Stimulated activated CD8-positive, alpha-beta memory T cell treated with anti-CD3 and anti-CD28 coated beads, Interleukin-15, amount 100 ng/mL, for 48 hours (primary cell): ENCODE measurements around the gene MARCKS.

Experiments used
- DNase-seq, 2 donors: peaks; one replicate each; pipeline ENCODE4 v3.0.0-alpha.2; 2020; ENCODE audit warnings: low read depth in 2 of 2

The MARCKS gene, protein sequence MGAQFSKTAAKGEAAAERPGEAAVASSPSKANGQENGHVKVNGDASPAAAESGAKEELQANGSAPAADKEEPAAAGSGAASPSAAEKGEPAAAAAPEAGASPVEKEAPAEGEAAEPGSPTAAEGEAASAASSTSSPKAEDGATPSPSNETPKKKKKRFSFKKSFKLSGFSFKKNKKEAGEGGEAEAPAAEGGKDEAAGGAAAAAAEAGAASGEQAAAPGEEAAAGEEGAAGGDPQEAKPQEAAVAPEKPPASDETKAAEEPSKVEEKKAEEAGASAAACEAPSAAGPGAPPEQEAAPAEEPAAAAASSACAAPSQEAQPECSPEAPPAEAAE

DNA sequence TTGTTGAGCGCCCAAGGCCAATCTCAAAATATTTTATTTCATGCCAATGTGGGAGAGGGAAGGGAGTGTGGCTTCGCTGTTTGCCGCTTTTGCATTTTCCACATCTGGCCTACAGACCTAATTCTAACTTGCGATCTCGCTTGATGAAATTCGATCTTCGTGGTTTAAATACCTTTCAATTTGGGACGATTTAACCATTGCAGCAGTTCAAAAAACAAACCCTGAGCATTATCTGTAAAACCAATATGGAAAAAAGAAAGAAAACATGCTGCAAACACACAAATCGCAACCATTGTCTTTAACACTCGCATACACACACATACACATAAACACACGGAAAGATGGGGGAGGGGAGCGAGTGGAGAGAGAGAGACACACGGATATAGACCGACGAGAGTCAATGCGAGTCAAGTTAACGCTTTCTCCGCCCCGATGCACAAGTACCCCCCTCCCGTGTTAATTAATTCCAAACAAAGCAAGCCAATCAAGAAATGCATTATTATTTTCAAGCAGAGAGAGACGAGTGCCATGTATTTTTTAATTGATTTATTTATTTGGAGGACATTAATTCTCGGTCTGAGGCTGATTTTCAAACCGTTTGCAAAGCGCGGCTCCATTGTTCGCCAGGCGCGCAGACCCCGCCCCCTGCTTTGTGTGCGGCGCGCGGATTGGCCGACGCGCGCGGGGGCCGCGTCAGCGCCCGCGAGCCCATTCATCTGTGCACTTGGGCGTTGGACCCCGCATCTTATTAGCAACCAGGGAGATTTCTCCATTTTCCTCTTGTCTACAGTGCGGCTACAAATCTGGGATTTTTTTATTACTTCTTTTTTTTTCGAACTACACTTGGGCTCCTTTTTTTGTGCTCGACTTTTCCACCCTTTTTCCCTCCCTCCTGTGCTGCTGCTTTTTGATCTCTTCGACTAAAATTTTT is at the start of gene MARCKS:
Gene MARCKS, plus strand, starts transcription at position 721 of the 931 bp plus-strand sequence. CDS start 401 bp downstream, outside the sequence.
- peak in 1 of 2 donors; percentile 32 for DNase-seq

DNA sequence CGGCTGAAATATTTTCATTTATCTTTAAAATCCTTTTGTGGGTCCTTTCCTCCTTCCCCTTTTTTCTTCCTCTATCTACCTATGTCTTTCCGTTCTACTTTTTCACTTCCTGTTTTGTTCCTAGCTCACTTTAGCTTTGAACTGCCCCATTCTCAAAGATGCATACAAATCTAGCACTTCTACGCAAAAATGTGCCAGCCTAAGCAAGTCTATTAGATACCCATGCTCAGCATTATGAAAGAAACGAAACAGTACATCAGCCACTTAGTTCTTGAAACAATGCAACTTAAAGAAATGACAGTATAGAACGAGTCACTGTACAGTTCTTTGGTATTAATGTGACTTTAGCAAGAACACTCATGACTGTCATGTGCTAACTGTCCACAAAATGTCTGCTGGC is 47.3 kb upstream of the MARCKS start:
- no peak for DNase-seq

DNA sequence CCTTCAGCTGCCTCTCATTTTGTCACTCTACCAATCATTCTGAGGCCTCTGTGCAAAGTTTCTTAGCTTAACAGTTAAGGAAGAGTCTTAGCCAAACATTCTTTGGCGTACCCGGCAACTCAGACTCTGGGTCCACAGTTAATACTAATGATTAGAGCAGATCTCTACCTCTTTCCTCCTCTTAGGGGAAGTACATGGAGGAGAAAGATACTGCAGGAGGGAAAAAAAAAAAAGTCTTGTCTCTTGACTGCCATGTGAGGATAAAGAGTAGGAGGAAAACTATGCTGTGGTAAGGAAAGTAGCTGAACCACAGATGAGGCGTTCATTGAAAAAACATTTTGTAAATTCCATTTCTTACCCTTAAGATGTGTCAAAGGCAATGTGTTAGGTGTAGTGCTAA is 44.0 kb upstream of the MARCKS start:
- no peak for DNase-seq

DNA sequence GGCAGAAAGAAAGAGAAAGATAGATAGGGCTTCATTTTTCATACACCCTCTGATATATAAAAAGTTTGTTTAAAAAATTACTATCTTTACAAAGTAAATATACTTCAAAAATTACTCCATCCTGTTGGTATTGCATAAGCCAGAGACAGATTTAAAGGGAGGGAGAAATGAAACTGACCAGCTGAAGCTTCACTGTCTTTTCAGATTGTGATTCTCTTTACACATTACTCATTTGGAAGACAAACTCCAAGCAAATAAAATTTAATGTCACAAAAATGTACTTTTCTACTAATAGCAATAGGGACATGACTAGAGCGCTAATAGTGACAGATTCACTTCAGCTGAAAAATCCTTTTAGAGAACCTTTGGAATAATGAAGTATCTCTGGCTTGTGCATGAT is 38.6 kb upstream of the MARCKS start:
- no peak for DNase-seq

DNA sequence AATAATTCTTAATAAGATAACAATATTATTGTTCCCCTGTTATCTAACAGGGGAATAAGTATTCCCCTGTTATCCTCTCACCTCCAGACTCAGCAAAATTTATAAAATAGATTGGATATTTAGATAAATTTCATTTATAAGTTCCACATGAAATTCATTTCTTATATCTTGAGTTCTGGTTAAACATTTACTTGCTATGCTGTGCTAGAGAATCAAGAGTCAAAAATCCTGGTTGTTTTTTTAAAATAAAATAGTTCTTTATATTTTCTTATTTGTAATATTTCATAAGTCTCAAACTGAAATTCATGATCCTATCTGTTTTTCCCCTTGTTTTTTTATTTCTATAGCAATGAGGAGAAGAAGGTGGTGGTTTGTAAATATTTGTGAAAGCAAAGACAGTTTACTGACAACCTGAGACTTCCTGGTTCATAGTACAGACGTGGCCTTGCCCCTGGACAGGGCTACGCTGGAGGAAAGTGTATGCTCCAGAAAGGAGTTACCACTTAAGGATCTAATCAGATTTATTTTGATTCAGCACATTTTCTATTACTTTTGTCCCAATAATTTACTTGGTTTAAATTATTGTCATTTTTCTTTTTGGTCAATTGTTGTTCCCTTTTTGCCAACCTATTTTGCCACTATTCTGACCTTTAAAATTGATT is 37.8 kb upstream of the MARCKS start:
- DNase-seq = no peak

DNA sequence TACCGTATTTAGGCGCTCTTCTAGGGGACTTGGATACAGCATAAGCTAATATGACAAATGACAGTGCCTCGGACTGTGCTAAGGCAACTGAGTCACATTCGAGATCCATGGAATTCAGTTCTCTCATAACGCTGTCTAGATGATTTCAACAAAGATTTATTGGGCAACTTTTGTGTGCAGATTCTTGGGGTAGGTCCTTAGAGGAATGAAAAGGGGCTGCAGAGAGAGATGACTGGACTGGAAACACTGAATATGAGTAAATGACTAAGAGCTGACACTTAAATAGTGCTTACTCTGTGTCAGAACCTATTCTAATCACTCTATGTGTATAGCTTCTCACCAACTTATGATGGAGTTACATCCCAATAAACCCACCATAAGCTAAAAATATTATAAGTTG is 36.4 kb upstream of the MARCKS start:
- no peak for DNase-seq

DNA sequence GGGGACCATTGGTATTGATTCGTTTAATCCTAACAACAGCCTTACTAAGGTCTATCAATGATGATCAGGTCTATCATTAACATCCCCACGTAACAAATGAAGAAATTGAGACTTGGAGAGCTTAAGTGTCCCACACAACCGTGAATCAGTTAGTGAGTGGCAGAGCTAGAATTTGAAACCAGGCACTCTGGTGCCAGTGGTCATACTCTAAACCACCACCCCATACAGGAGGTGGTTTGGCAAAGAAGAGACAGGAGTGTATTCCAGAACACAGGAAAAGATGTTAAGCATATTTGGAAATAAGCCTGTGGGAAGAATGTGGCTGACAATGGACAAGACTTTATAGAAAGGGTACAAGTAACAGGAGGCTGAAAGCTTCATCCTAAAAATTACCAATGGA is 35.7 kb upstream of the MARCKS start:
- no peak for DNase-seq

DNA sequence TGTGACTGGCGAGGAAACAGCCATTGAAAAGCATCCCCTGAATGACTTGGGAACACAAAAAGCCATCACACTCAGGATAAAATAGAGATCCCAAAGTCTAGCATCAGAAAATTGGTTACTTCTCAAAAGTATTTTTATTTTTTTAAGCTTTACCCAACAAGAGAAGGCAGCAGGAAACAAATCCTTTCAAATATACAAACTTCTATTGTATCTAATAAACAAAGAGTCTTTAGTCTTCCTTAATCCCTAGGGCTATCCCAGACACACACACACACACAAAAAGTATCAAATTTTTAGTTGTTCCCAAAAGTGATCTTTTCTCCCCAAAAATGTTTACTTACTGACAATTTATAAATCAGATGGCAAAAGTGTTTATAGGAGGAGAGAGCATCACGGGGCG is 33.2 kb upstream of the MARCKS start:
- no peak for DNase-seq

DNA sequence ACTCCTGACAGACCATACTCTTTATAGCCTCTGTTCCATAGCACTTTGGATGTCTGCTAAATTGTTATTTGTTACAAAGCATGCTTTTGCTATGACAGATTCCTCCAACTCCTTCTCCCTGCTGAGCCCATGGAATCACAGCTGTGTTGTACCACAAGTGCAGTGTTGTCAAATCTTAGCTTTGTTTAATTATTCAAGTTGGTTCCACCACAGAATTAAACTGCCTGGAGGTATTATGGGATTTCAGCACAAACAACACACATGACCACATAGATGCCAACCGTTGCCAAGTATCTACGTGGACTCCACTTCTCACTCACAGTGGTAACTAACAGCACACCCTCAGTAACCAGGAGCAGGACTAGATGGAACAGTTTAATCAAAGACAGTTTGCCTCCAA is 32.7 kb upstream of the MARCKS start:
- no peak for DNase-seq

DNA sequence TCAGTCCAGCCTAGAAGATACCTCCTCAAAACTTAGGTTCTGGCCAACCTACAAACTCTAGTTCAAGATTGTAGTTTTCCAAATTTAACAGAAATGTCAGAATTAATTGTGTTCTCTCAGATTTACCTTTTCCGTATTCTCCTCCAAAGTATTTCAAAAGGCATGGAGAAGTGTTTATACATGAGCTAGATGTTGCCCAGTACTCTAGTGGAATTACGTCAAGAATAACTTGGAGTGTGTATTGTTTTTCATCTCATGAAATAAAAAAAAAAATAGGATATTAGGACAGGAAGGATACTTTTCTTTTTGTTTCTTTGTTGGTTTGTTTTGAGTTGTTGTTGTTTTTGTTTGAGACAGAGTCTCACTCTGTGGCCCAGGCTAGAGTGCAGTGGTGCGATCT is 32.3 kb upstream of the MARCKS start:
- DNase-seq = no peak

DNA sequence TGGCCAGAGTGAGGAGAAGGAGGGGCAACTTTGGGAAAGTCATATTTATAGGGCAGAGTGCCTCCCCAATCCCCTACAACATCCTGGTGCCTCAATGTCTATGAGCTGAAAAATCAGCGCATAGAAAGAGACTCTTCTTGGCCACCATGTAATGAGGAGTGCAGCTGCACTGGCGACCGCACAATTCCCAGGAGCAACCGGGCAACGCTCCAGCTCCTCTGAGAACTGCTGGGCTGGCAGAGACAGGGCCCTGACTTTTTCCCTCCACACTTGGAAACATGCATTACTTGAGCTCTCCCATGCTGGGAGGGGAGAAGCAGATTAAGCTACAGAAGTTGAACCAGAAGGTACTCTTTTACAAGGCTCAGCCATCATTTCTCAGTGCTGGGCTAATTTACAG is 31.4 kb upstream of the MARCKS start:
- no peak for DNase-seq

DNA sequence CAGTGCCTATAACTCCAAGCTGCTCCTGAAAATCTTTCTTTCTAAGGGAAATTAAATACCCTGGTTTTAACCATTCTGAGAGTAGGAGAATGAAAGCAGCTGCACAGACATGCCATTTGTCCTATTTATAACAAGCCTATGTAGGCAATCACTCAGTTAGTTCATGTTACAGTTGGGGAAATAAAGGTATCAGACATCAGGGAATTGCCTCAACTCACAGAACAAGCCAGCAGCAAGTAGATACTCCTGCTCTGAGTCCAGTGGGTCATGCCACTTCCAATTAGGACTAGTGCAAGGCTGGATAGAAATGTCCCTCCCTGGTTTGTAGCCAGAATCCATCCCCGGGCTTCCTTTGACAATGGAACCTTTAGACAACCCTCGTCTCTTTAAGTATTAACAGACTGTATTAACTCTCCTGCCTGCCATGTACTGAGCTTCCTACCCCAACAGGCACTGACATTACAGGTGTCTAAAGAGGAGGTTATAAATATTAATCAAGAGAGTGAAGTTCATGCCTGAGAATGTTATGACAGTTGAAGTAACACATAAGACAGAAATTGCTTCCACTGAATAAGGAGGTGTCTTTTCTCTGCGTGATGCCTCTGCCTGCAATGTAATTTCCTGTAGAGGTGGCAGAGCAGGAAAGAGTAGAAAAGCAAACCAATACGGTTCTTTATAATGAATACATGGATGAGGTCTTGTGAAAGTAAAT is 28.0 kb upstream of the MARCKS start:
- no peak for DNase-seq

DNA sequence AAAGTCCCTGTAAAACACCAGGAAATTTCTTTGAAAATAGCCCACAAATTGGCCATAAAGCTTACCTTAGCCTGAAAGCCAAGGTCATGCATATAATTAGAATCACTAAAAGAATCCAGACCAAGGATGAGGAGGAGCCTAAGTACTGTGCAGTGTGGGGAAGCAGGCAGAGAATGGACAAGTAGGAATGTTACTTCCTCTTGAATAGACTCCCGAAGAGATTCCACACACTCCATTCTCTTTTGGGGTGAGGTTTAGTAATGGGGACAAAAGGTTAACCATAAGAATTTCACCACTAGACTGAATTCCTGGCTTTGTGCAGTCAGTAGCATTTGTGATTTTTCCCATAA is 27.5 kb upstream of the MARCKS start:
- DNase-seq = no peak

DNA sequence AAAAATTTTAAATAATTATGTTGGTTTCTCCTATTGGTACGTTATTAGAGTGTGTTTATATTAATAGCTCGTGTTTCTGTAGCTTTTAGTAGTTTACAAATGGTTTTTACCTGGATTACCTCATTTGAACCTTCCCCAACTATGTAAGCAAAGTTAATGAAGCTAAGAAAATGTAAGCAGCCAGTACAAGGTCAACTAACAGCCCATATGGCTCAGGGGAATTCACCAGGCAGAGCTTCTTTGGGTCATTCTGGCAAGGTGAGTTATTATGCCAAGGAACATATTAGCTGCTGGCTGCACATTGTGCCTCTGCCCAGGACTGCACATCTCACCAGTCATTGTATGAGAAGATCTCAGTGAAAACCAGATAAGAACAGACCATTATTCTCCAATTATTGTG is 27.0 kb upstream of the MARCKS start:
- no peak for DNase-seq

DNA sequence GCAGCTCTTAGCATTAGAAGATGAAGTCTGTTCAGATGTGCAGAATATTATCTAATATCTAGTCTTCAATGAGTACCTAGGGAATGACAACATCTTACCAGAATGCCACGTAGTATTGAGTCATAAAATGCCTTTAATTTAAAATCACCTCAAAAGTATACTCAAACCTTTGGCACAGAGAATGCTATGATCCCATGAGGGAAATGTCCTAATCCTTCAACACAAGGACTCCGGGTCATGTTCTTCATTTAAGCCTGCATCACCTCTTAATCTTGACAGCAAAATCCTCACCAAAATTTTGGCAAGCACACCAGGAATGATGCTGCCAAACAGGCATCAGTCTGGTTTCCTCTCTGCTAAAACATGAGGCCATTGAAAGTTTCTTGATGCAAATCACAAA is 23.6 kb upstream of the MARCKS start:
- no peak for DNase-seq

DNA sequence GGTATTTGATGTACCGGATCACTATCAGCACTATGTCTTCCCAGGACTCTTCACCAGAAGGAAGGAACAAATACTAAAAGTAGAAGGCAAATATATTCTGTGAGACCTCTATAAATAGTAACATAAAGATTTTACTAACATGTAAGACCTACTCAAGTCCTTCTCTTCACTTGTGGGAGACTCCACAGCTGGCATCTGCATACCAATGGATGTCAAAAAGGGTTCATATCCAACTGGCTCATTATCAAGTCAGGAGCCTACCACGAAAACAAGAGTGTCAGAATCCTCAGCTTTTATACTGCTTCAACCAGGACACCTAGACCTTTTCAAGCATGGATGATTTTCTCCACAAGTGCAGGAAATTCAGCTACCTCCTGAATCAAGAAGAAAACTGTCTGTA is 20.0 kb upstream of the MARCKS start:
- no peak for DNase-seq

DNA sequence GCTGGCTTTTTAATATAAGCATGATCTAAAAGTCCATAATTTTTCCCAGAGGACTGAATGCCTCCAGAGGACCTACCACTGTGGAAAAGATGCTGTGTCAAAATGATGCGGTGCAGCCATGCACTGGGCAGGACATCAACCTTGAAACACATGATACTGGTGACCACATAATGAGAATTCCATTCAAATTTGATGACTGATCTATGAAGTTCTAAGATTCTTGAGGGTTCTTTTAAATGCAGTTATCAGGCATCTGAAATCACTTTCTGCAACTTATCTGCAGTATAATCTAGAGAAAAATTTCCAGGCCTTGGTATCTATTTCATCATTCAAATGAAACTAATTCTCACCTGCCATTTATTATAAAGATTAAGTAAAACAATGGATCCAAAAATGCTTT is 15.0 kb upstream of the MARCKS start:
- no peak for DNase-seq

DNA sequence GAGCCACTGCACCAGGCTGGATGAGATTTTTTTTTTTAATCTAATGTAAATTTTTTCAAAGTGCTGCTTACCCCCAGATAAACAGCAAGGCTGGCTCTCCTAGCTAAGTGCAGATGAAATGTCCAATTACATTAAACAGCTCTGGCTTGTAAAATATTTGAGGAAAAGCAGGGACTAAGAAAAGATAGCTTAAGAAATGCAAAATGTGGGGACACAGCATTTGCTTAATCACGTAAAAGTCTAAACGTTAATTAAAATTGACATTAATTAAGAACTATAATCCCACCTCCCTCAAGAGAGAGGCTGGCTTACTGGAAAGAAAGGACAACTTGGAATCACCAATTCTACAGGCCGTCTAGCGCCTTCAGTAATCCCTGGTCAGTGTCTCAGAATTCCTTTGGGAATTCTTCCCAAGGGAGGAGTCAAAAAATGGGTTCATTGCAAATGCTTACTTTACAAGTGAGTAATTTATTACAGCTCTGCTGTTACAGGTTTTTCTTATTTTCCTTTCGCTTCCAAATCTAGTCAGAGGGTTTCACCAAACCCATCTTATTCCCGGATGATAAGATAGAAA is 13.6 kb upstream of the MARCKS start:
- DNase-seq = no peak

DNA sequence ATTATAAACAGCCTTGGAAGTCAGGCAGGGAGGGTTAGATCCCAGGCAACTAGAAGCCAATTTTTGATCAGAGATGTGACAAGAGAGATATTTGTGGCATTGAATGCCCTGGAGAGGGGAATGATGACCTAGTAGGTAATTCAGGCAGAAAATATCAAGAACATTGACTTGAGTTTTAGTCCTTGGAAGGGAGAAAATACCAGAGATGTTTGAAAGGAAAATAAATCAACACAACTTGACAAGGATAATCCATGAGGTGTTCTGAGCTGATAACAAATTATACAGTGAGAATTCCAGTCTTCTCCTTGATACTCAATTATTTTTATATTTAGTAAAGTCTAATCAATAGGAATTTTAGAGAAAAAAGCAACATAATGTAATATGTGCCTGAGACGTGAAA is 10.6 kb upstream of the MARCKS start:
- DNase-seq = no peak

DNA sequence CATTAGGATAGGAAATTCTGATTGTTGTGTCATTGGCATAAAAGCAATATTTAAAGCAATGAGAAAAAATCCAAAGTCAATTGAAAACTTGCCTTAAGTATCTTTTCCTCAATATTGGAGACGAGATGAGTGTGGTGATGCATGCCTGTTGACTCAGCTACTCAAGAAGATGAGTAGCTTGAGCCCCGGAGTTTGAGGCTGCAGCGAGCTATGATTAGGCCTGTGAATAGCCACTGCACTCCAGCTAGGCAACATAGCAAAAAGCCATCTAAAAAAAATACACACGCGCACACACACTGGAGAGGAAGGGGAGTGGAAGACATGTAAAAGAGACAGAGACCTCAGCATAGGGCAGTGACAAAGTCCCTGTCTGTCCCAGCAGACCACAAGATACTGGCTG is 9.7 kb upstream of the MARCKS start:
- no peak for DNase-seq

DNA sequence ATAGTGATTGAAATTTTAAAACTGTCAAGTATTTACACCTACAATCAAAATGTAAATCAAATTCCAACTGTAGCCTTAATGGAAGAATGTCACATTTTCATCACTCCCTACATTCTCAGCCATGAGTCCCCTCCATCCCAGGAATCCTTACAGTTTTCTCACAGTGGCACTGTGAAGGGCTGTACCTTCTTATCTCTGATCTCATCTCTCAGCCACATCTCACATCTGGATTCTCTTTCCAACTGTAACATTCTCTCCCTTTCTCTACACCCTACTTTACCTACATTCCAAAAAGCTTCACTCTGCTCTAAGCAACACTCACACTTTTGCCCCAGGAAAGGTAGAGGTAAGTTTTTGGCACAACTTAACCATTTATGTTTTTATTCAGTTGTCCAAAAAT is 8.9 kb upstream of the MARCKS start:
- DNase-seq = no peak

DNA sequence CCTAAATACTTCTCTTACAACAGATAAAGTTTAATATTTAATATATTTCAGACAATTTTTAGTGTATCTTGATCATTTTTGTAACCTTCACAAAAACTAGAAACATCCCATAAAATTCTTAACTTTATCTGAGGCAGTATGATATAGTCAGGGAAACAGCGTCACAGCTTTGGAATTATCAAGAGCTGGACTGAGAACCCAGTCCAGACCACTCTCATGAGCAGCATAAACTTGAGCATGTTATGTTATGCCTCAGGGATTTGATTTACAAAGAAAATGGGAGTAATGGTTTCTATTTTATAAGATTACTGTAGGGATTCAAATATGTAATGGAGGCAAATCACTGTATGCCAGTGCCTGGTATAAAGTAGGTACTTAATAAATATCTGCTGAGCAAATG is 8.3 kb upstream of the MARCKS start:
- DNase-seq = no peak
